ENCODE measurements around the gene SETD2.

The SETD2 gene

DNA sequence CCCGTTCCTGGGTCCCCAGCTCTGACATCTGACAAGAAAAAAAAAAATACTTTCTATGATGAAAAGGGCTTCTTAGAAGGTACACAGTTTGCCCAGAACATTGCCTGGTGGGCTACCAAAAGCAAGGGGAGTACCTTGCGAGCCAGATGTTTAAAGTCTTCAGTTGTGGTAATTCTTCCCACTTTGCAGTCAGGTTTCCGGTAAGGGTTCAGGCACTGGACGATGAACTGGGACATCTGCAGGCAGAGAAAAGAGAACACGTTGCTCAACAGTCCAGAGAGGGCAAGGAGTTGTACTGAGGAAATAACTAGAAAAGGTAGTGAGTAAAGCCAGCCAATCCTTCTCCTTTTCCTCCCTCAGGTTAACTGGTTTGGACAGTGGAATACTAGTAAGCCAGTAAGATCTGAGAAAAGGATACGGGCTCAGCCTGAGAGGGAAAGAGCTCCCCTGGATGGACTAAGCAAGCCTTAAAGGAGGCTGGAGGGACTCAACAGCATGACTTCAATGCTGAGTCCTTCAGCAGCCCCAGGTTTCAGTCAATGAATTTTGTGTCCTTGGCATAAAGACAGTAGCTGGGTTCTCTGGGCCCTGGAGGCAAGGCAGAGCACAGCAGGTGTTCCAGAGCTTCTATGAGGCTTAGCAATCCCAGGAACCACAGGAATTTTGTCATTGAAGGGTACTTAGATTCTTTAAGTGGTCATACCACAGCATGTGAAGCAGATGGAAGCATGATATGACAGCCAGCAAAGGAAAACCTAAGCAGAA is 146.2 kb downstream of the SETD2 start:
- Histone ChIP-seq H3K9me3 (no peaks in the 10 kb centered on the region), H3K36me3 (peaks cover 20 to 63% (median 49%) of the 10 kb centered on the region in 3 donors), H3K4me1 (peaks cover 0 to 6% (median 3%) of the 10 kb centered on the region in 4 donors), H3K27me3 (no peaks in the 10 kb centered on the region), H3K27ac (no peak overlapping the region), H3K4me3 (no peak overlapping the region)
- DNase-seq, result no peak
- intact Hi-C loops (cut with DNase I; ENCODE audit: low total_unique reads), result no loop called here
- TF ChIP-seq CTCF (IDR thresholded peaks at IDR 0.05), result no peak

GRCh38 chr3:47016934-47017435 is 146.9 kb downstream of the SETD2 start:
- Histone ChIP-seq H3K36me3 (peaks cover 20 to 66% (median 49%) of the 10 kb centered on the region in 3 donors), H3K4me3 (no peak overlapping the region), H3K27ac (no peak overlapping the region), H3K4me1 (peaks cover 0 to under 1% (median 0%) of the 10 kb centered on the region in 4 donors), H3K27me3 (no peaks in the 10 kb centered on the region), H3K9me3 (no peaks in the 10 kb centered on the region)
- intact Hi-C loops (cut with DNase I; ENCODE audit: low total_unique reads), result no loop called here
- no peak for DNase-seq
- no peak for TF ChIP-seq CTCF (IDR thresholded peaks at IDR 0.05)

DNA sequence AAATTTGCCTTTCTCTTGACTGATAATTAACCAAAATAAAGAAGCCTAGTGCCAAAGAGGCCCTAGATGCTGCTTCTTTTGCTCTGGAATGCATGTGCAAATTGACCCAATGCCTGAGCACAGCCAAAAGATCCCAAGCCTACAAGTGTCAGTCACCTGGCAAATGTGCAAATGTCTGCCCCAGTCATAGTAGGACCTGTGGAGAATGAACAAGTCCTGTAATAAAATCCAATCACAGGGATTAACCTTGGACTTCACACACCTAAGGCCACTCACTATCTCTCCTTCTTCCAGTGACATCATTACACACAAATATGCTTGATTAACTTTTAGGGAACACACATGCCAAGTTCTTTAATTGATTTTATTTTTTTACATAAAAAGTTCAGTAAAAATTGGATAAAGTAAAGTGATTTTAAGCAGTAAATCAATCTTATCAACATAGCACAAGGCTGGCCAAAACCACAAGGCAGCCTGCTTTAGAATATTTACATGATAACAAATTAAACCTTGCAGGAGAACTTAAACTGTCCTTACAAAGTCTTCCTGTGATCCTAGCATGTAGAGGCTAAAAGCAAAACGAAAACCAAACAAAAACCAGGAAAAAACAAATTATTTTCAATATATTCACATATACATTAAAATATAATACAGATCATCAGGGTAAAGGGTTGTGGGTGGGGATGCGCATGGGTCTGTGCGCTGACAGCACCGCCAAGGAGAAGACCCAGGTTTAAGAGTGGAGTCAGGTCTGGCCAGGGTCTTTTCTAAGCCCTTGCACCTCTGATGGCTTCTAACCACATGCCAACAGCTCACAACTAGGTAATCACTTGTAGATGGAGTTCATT is 147.6 kb downstream of the SETD2 start:
- no peak for TF ChIP-seq CTCF (IDR thresholded peaks at IDR 0.05)
- no peaks in the 10 kb centered on the region for H3K9me3 ChIP-seq
- no peaks in the 10 kb centered on the region for H3K27me3 ChIP-seq
- H3K36me3 ChIP-seq, result peaks cover 20 to 66% (median 49%) of the 10 kb centered on the region in 3 donors
- intact Hi-C loops (cut with DNase I; ENCODE audit: low total_unique reads), result no loop called here
- no peak overlapping the region for H3K4me3 ChIP-seq
- no peak for DNase-seq
- no peak overlapping the region for H3K27ac ChIP-seq
- no peaks in the 10 kb centered on the region for H3K4me1 ChIP-seq

DNA sequence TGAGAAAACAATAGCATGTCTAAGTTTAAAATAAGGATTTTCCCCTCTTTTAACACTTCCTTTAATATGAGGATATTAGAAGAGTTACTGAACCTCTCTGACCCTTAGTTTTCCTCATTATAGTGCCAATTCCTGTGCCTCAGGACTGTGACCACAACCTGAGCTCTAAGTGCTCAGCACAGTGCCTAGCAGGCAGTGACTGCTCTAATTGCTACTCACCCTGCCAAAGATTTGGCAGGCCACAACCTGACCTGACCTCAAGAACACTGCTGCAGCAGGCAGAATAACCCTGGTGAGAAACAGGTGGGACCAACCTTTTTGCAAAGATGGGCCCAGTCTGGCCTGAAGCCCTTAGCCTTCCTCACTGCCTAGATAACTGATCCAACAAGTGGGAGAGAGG is 148.8 kb downstream of the SETD2 start:
- Histone ChIP-seq H3K4me1 (peaks cover 0 to 3% (median 1%) of the 10 kb centered on the region in 4 donors), H3K9me3 (no peaks in the 10 kb centered on the region), H3K27me3 (no peaks in the 10 kb centered on the region), H3K4me3 (no peak overlapping the region), H3K27ac (no peak overlapping the region), H3K36me3 (peaks cover 20 to 66% (median 49%) of the 10 kb centered on the region in 3 donors)
- intact Hi-C loops (cut with DNase I; ENCODE audit: low total_unique reads), result no loop called here
- no peak for DNase-seq
- TF ChIP-seq CTCF (IDR thresholded peaks at IDR 0.05), result no peak

GRCh38 chr3:47014036-47014435 is 149.9 kb downstream of the SETD2 start:
- no peaks in the 10 kb centered on the region for H3K27me3 ChIP-seq
- no peak for DNase-seq
- no peak overlapping the region for H3K27ac ChIP-seq
- H3K36me3 ChIP-seq, result peaks cover 18 to 60% (median 41%) of the 10 kb centered on the region in 3 donors
- no peaks in the 10 kb centered on the region for H3K9me3 ChIP-seq
- peaks cover 4 to 11% (median 7%) of the 10 kb centered on the region in 4 donors for H3K4me1 ChIP-seq
- H3K4me3 ChIP-seq, result no peak overlapping the region
- TF ChIP-seq CTCF (IDR thresholded peaks at IDR 0.05), result no peak
- intact Hi-C loops (cut with DNase I; ENCODE audit: low total_unique reads), result no loop called here
